Ovary (tissue), 3 donors: ENCODE data around the gene ARMC7.

Experiments used
- CTCF ChIP-seq, 3 donors: fragments of 450-650 bp in 2 of 3; fragments of 200-600 bp in 1 of 3; IDR thresholded peaks; one replicate each; pipeline versions ENCODE4 v1.5.1 to v1.8.0; 2016 to 2022; ENCODE audit warnings: antibody characterized with exemption in 3 of 3, mild to moderate bottlenecking in 1 of 3
- EP300 ChIP-seq: sonication (generic); formaldehyde crosslinking; IDR thresholded peaks from one replicate; pipeline ENCODE4 v1.6.1; 2017; ENCODE audit warnings: antibody characterized with exemption
- donor health status: DM: no; HTN: no; CAD: no.

- TF ChIP-seq CTCF (IDR thresholded peaks at IDR 0.05) (no peak), EP300 (no peak)
Observed at GRCh38 chr17:75074532-75074931, 35.2 kb upstream of the ARMC7 start.
